Spleen (tissue), 11 donors: ENCODE results near the gene MYH10. TPM values are rescaled to one million over a fixed set of nuclear protein-coding genes. Genes with fewer than 3 reads are reported as not detected.

Source experiments
- DNase-seq: peaks from one replicate; pipeline ENCODE4 v3.0.0-alpha.2; 2020
- H3K27ac ChIP-seq, 8 donors: fragments of 200-600 bp; sonication (generic) in 7 of 8; 1 replicate in 4 of 8; 2 replicates in 4 of 8; pipeline versions ENCODE4 v1.5.0 to v1.8.0; 2016 to 2021; ENCODE audit warnings: inconsistent platforms in 4 of 8, mild to moderate bottlenecking in 4 of 8, moderate library complexity in 1 of 8
- H3K27me3 ChIP-seq, 7 donors: fragments of 200-600 bp; sonication (generic) in 6 of 7; replicated peaks in 1 of 7; 1 replicate in 4 of 7; 2 replicates in 3 of 7; pipeline versions ENCODE4 v1.5.0 to v1.8.0; 2016 to 2021; ENCODE audit warnings: inconsistent platforms in 3 of 7, mild to moderate bottlenecking in 1 of 7
- H3K36me3 ChIP-seq, 6 donors: fragments of 200-600 bp; sonication (generic) in 5 of 6; 1 replicate in 4 of 6; 2 replicates in 2 of 6; pipeline versions ENCODE4 v1.5.0 to v1.8.0; 2016 to 2021; ENCODE audit warnings: inconsistent platforms in 2 of 6
- H3K4me1 ChIP-seq, 6 donors: fragments of 200-600 bp; sonication (generic) in 5 of 6; 1 replicate in 3 of 6; 2 replicates in 3 of 6; pipeline versions ENCODE4 v1.5.0 to v1.8.0; 2016 to 2021; ENCODE audit warnings: inconsistent platforms in 3 of 6
- H3K4me3 ChIP-seq, 8 donors: fragments of 200-600 bp; sonication (generic) in 7 of 8; 1 replicate in 4 of 8; 2 replicates in 4 of 8; pipeline versions ENCODE4 v1.5.0 to v1.8.0; 2016 to 2021; ENCODE audit warnings: inconsistent platforms in 4 of 8, mild to moderate bottlenecking in 4 of 8, moderate library complexity in 2 of 8
- H3K9me3 ChIP-seq, 8 donors: fragments of 200-600 bp; sonication (generic) in 7 of 8; 1 replicate in 4 of 8; 2 replicates in 4 of 8; pipeline versions ENCODE4 v1.5.0 to v1.8.0; 2016 to 2021; ENCODE audit warnings: inconsistent platforms in 4 of 8
- CTCF ChIP-seq, 11 experiments: fragments of 200-600 bp in 7 of 11; fragments of 450-650 bp in 4 of 11; sonication (generic) in 4 of 11; IDR thresholded peaks in 8 of 11; conservative IDR thresholded peaks in 3 of 11; 1 replicate in 7 of 11; 2 replicates in 4 of 11; pipeline versions ENCODE4 v1.4.0 to v1.8.0; 2016 to 2021; ENCODE audit warnings: antibody characterized with exemption in 11 of 11, inconsistent platforms in 4 of 11, mild to moderate bottlenecking in 1 of 11
- POLR2A ChIP-seq, 3 donors: fragments of 450-650 bp; IDR thresholded peaks; one replicate each; pipeline ENCODE4 v1.5.1; 2017; ENCODE audit warnings: antibody characterized with exemption in 3 of 3, mild to moderate bottlenecking in 1 of 3
- POLR2AphosphoS5 ChIP-seq, 3 donors: sonication (generic); formaldehyde crosslinking; IDR thresholded peaks; one replicate each; pipeline ENCODE4 v1.5.1; 2017; ENCODE audit warnings: antibody characterized with exemption in 3 of 3
- WGBS, 5 donors: extraction: QIAGEN DNeasy Blood & Tissue Kit in 3 of 5; methylation state at CpG; one replicate each; pipeline versions ENCODE4 v1.1.5 to v1.1.7; 2013 to 2018; 5-methylcytosine and 5-hydroxymethylcytosine counted together
- intact Hi-C: fragments of 100-400 bp; cut with DNase I; formaldehyde crosslinking; loops from one replicate; pipeline ENCODE4 v1.15.0; 2023; ENCODE audit warnings: low total_unique reads
- polyA plus RNA-seq, 3 donors: library from polyadenylated mRNA; stranded (reverse); fragments of 200-250 nt; gene quantifications; one replicate each; pipeline ENCODE4 v1.2.1, GENCODE V29; 2013
- total RNA-seq, 7 donors: library from RNA; depleted of rRNA in 3 of 7; stranded (reverse); fragments of >200 nt in 3 of 7; fragmentation: NEBNext Ultra II Directional in 4 of 7; extraction: Animal tissue kit (Norgen Biotek cat#: 25700) in 4 of 7; gene quantifications; one replicate each; pipeline versions ENCODE4 v1.1.0 to v1.2.1, GENCODE V29; 2016 to 2021
- donor health status: healthy with polysubstance abuse.
- donor health status: DM: no; HTN: no; CAD: no; lungs with moderate emphysema.
- donor health status: DM: no; HTN: no; CAD: no.
- donor health status: Bipolar disorder and iron deficiency.
- donor health status: healthy.
- donor health status: DM: no; HTN: no; CAD: no.
- donor health status: DM: yes; HTN: yes; CAD: no.

Gene MYH10
- total and polyA plus RNA-seq, 10 donors: 1.0 to 14.4 (median 7.5) TPM

GRCh38 chr17:8441690-8442089 is 188.8 kb downstream of the MYH10 start:
- TF ChIP-seq CTCF (IDR thresholded peaks at IDR 0.05 in 8 of 11, conservative IDR thresholded peaks at IDR 0.05 in 3 of 11): no peak
- TF ChIP-seq POLR2A (IDR thresholded peaks at IDR 0.05): no peak
- no peak for TF ChIP-seq POLR2AphosphoS5 (IDR thresholded peaks at IDR 0.05)
- Histone ChIP-seq H3K4me1 (peaks cover 27 to 96% (median 57%) of the 10 kb centered on the region in 6 donors), H3K9me3 (no peaks in the 10 kb centered on the region), H3K4me3 (no peak overlapping the region), H3K27ac (no peak overlapping the region), H3K27me3 (no peaks in the 10 kb centered on the region), H3K36me3 (peaks cover 0 to 61% (median 21%) of the 10 kb centered on the region in 6 donors)
- DNase-seq: no peak
- 79 to 86% (median 82%) methylated on average over 2 of the region's 2 CpGs for WGBS, 5 donors
- intact Hi-C loops: no loop called here

GRCh38 chr17:8439681-8440080 is 190.8 kb downstream of the MYH10 start:
- TF ChIP-seq POLR2A (IDR thresholded peaks at IDR 0.05): no peak
- no peak for TF ChIP-seq CTCF (IDR thresholded peaks at IDR 0.05 in 8 of 11, conservative IDR thresholded peaks at IDR 0.05 in 3 of 11)
- no peak for TF ChIP-seq POLR2AphosphoS5 (IDR thresholded peaks at IDR 0.05)
- H3K9me3 ChIP-seq: no peaks in the 10 kb centered on the region
- WGBS, 5 donors: 95 to 99% (median 96%) methylated on average over 3 of the region's 3 CpGs
- peaks cover 27 to 90% (median 63%) of the 10 kb centered on the region in 6 donors for H3K4me1 ChIP-seq
- no peak overlapping the region for H3K27ac ChIP-seq
- H3K27me3 ChIP-seq: no peaks in the 10 kb centered on the region
- H3K36me3 ChIP-seq: peaks cover 0 to 41% (median 9%) of the 10 kb centered on the region in 6 donors
- DNase-seq: no peak
- H3K4me3 ChIP-seq: no peak overlapping the region
- intact Hi-C loops: no loop called here

- Histone ChIP-seq H3K4me3 (no peak overlapping the region), H3K27me3 (no peaks in the 10 kb centered on the region), H3K27ac (no peak overlapping the region), H3K9me3 (no peaks in the 10 kb centered on the region), H3K36me3 (peaks cover 0 to 29% (median 0%) of the 10 kb centered on the region in 6 donors), H3K4me1 (peaks cover 27 to 77% (median 57%) of the 10 kb centered on the region in 6 donors)
- 69 to 78% (median 72%) methylated on average over 5 of the region's 5 CpGs for WGBS, 5 donors
- DNase-seq: no peak
- TF ChIP-seq POLR2A (IDR thresholded peaks at IDR 0.05) (no peak), CTCF (IDR thresholded peaks at IDR 0.05 in 8 of 11, conservative IDR thresholded peaks at IDR 0.05 in 3 of 11) (no peak), POLR2AphosphoS5 (IDR thresholded peaks at IDR 0.05) (no peak)
- intact Hi-C loops: no loop called here
These were observed 192.1 kb downstream of the MYH10 start for GRCh38 chr17:8438441-8438840.

- H3K4me3 ChIP-seq: peak overlapping the region; percentile 61 to 95 (median 77)
- 14 to 26% (median 20%) methylated on average over 5 of the region's 5 CpGs for WGBS, 5 donors
- H3K27ac ChIP-seq: peak overlapping the region; percentile 98 to 100 (median 100)
- no peak for DNase-seq
- peaks cover 0 to 29% (median 0%) of the 10 kb centered on the region in 6 donors for H3K36me3 ChIP-seq
- H3K9me3 ChIP-seq: no peaks in the 10 kb centered on the region
- TF ChIP-seq POLR2A (IDR thresholded peaks at IDR 0.05): no peak
- no peak for TF ChIP-seq POLR2AphosphoS5 (IDR thresholded peaks at IDR 0.05)
- no peak for TF ChIP-seq CTCF (IDR thresholded peaks at IDR 0.05 in 8 of 11, conservative IDR thresholded peaks at IDR 0.05 in 3 of 11)
- peaks cover 20 to 61% (median 46%) of the 10 kb centered on the region in 6 donors for H3K4me1 ChIP-seq
- intact Hi-C loops: no loop called here
- H3K27me3 ChIP-seq: no peaks in the 10 kb centered on the region
These were observed 193.7 kb downstream of the MYH10 start for GRCh38 chr17:8436844-8437171.
